ENCODE measurements around the gene TERF2IP.

GRCh38 chr16:75620326-75621169 is 27.0 kb upstream of the TERF2IP start:
- TF ChIP-seq, protein P1, sequence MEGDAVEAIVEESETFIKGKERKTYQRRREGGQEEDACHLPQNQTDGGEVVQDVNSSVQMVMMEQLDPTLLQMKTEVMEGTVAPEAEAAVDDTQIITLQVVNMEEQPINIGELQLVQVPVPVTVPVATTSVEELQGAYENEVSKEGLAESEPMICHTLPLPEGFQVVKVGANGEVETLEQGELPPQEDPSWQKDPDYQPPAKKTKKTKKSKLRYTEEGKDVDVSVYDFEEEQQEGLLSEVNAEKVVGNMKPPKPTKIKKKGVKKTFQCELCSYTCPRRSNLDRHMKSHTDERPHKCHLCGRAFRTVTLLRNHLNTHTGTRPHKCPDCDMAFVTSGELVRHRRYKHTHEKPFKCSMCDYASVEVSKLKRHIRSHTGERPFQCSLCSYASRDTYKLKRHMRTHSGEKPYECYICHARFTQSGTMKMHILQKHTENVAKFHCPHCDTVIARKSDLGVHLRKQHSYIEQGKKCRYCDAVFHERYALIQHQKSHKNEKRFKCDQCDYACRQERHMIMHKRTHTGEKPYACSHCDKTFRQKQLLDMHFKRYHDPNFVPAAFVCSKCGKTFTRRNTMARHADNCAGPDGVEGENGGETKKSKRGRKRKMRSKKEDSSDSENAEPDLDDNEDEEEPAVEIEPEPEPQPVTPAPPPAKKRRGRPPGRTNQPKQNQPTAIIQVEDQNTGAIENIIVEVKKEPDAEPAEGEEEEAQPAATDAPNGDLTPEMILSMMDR (IDR thresholded peaks at IDR 0.05) = no peak
- TF ChIP-seq POLR2A (IDR thresholded peaks at IDR 0.05) = no peak
- TF ChIP-seq POLR2AphosphoS5 (IDR thresholded peaks at IDR 0.05) = no peak
